Ovary (tissue), 9 donors: ENCODE results near the gene SS18L1. TPM values are rescaled to one million over a fixed set of nuclear protein-coding genes. Genes with fewer than 3 reads are reported as not detected.

Source experiments
- DNase-seq, 5 donors: peaks; one replicate each; pipeline ENCODE4 v3.0.0-alpha.2; 2019 to 2020
- H3K27ac ChIP-seq, 2 donors: fragments of 200-600 bp; one replicate each; pipeline versions ENCODE4 v1.5.1 to v1.8.0; 2019 to 2022
- H3K27me3 ChIP-seq: fragments of 200-600 bp; one replicate; pipeline ENCODE4 v1.8.0; 2022
- H3K36me3 ChIP-seq: fragments of 200-600 bp; sonication (generic); one replicate; pipeline ENCODE4 v1.5.1; 2019
- H3K4me1 ChIP-seq: one replicate; pipeline ENCODE4 v1.8.1; 2013; ENCODE audit warnings: mild to moderate bottlenecking, moderate library complexity; ENCODE audit not compliant: insufficient read depth
- H3K4me3 ChIP-seq: fragments of 200-600 bp; sonication (generic); one replicate; pipeline ENCODE4 v1.5.1; 2017
- H3K9me3 ChIP-seq, 2 donors: fragments of 200-600 bp in 1 of 2; sonication (generic) in 1 of 2; one replicate each; pipeline versions ENCODE4 v1.5.1 to v1.8.1; 2013 to 2019; ENCODE audit warnings: mild to moderate bottlenecking in 1 of 2, moderate library complexity in 1 of 2
- CTCF ChIP-seq, 3 donors: fragments of 450-650 bp in 2 of 3; fragments of 200-600 bp in 1 of 3; IDR thresholded peaks; one replicate each; pipeline versions ENCODE4 v1.5.1 to v1.8.0; 2016 to 2022; ENCODE audit warnings: antibody characterized with exemption in 3 of 3, mild to moderate bottlenecking in 1 of 3
- EP300 ChIP-seq: sonication (generic); formaldehyde crosslinking; IDR thresholded peaks from one replicate; pipeline ENCODE4 v1.6.1; 2017; ENCODE audit warnings: antibody characterized with exemption
- POLR2A ChIP-seq: fragments of 450-650 bp; IDR thresholded peaks from one replicate; pipeline ENCODE4 v1.6.1; 2017; ENCODE audit warnings: antibody characterized with exemption, mild to moderate bottlenecking, moderate library complexity
- WGBS, 3 donors: extraction: QIAGEN DNeasy Blood & Tissue Kit in 1 of 3; methylation state at CpG; one replicate each; pipeline versions ENCODE4 v1.1.5 to v1.1.7; 2013 to 2017; 5-methylcytosine and 5-hydroxymethylcytosine counted together
- intact Hi-C, 4 donors: fragments of 100-400 bp; cut with DNase I; formaldehyde crosslinking; loops; one replicate each; pipeline versions ENCODE4 v1.11.0 to v1.15.1; 2022 to 2023
- polyA plus RNA-seq, 2 donors: library from polyadenylated mRNA; stranded (reverse); fragments of 200-250 nt in 1 of 2; fragments of 350-450 nt in 1 of 2; fragmentation: Illumina TruSeq in 1 of 2; extraction: RNeasy Lipid Tissue Mini Kit (QIAGEN cat#74804) in 1 of 2; gene quantifications; one replicate each; pipeline ENCODE4 v1.2.3, GENCODE V29; 2013 to 2014
- total RNA-seq, 7 donors: library from RNA; depleted of rRNA in 2 of 7; stranded (reverse); fragments of >200 nt in 2 of 7; fragmentation: NEBNext Ultra II Directional in 3 of 7; extraction: Animal tissue kit (Norgen Biotek cat#: 25700) in 3 of 7; gene quantifications; one replicate each; pipeline versions ENCODE4 v1.1.0 to v1.2.4, GENCODE V29; 2016 to 2023
- donor health status: DM: no; HTN: no; CAD: no; lungs with moderate emphysema.
- donor health status: DM: no; HTN: no; CAD: no.
- donor health status: Bipolar disorder and iron deficiency.
- donor health status: DM: yes; HTN: yes; CAD: no.
- donor health status: DM: no; HTN: no; CAD: no.
- donor health status: DM: yes; HTN: yes; CAD: no.

SS18L1 gene
- total and polyA plus RNA-seq, 9 donors, result 7.7 to 14.3 (median 12.4) TPM

GRCh38 chr20:62212299-62212698 lies 68.7 kb downstream of the SS18L1 start:
- no peaks in the 10 kb centered on the region for H3K4me1 ChIP-seq
- no peak for TF ChIP-seq POLR2A
- no peak for TF ChIP-seq CTCF (IDR thresholded peaks at IDR 0.05)
- TF ChIP-seq EP300, result no peak
- intact Hi-C loops, result no loop called here
- no peak for DNase-seq
- no peaks in the 10 kb centered on the region for H3K9me3 ChIP-seq
- no peaks in the 10 kb centered on the region for H3K27me3 ChIP-seq
- 21 to 37% (median 26%) methylated on average over 10 of the region's 10 CpGs for WGBS, 3 donors
- H3K4me3 ChIP-seq, result no peak overlapping the region
- H3K27ac ChIP-seq, result no peak overlapping the region
- no peaks in the 10 kb centered on the region for H3K36me3 ChIP-seq

DNA sequence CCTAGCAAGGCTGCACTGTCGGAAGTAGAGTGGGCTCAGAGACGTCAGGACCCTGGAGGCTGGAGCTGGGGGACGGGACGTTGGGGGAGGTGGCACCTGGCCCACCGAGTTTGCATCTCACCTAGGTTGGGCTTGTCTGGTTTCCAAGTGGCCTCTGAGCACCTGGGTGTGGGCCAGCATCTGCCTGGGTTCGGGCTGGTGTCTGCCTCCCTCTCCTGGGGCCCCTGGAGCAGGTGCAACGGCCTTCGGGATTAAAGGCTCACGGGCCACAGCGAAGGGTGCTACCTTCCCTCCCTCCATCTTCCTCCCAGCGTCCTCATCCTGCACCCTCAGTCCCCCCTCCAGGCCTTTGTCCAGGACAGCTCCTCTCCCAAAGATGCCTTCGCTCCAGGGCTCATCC lies 70.5 kb downstream of the SS18L1 start:
- DNase-seq, result no peak
- intact Hi-C loops, result no loop called here
- H3K27me3 ChIP-seq, result no peaks in the 10 kb centered on the region
- H3K4me1 ChIP-seq, result no peaks in the 10 kb centered on the region
- H3K4me3 ChIP-seq, result no peak overlapping the region
- TF ChIP-seq POLR2A (no peak), CTCF (IDR thresholded peaks at IDR 0.05) (no peak), EP300 (no peak)
- H3K9me3 ChIP-seq, result no peaks in the 10 kb centered on the region
- 37 to 50% (median 50%) methylated on average over 12 of the region's 12 CpGs for WGBS, 3 donors
- no peak overlapping the region for H3K27ac ChIP-seq
- H3K36me3 ChIP-seq, result no peaks in the 10 kb centered on the region

- no peaks in the 10 kb centered on the region for H3K9me3 ChIP-seq
- intact Hi-C loops, result no loop called here
- H3K4me1 ChIP-seq, result peaks cover 2% of the 10 kb centered on the region
- H3K36me3 ChIP-seq, result no peaks in the 10 kb centered on the region
- TF ChIP-seq CTCF (IDR thresholded peaks at IDR 0.05) (no peak), POLR2A (no peak), EP300 (no peak)
- 75 to 78% (median 75%) methylated on average over 29 of the region's 29 CpGs for WGBS, 3 donors
- H3K27ac ChIP-seq, result no peak overlapping the region
- DNase-seq, result no peak
- H3K4me3 ChIP-seq, result no peak overlapping the region
- H3K27me3 ChIP-seq, result peaks cover 2% of the 10 kb centered on the region
Measured at GRCh38 chr20:62215020-62215990, 71.7 kb downstream of the SS18L1 start.

GRCh38 chr20:62215991-62216635 lies 72.5 kb downstream of the SS18L1 start:
- no peak for TF ChIP-seq EP300
- TF ChIP-seq POLR2A, result no peak
- no peak for TF ChIP-seq CTCF (IDR thresholded peaks at IDR 0.05)
- intact Hi-C loops, result no loop called here
- H3K4me3 ChIP-seq, result no peak overlapping the region
- no peaks in the 10 kb centered on the region for H3K36me3 ChIP-seq
- no peak for DNase-seq
- H3K4me1 ChIP-seq, result peaks cover 9% of the 10 kb centered on the region
- H3K27me3 ChIP-seq, result peaks cover 2% of the 10 kb centered on the region
- no peak overlapping the region for H3K27ac ChIP-seq
- 69 to 76% (median 71%) methylated on average over 36 to 40 of the region's 40 CpGs for WGBS, 3 donors
- H3K9me3 ChIP-seq, result no peaks in the 10 kb centered on the region
